ENCODE data around the gene KISS1R.

KISS1R gene

DNA sequence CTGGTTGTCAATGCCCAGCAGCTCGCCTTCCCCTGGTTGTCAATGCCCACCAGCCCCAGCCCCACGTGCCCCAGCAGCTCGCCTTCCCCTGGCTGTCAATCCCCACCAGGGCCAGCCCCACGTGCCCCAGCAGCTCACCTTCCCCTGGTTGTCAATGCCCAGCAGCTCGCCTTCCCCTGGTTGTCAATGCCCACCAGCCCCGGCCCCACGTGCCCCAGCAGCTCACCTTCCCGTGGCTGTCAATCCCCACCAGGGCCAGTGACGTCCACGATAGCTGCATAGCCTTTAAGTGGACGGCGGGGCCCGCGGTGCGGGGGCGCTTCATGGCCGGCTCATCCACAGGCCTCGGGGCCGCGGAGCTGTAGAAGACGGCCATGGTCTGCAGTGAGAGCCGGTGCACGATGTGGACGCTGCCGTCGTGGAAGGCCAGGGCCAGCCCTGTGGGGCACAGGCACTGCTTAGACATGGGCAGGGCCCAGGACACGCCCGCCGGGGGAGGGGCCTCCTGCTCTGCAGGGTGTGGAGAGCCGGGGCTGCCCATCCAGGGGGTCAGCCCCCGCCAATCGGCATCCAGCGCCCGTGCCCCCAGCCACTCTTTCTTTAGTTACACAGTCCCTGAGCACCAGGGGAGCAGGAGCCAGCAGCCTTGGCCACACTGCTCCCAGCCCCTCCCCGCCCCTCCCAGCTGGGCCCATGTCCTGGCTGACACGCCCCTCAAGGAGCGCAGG is 37.3 kb upstream of the KISS1R start:
- no peak overlapping the region for H3K27ac ChIP-seq (ENCODE audit: extremely low read depth, low read depth, low read length)
- ChIA-PET POLR2A (interaction anchor here (1.0 kb wide), 1 partner anchor 28 kb away, joined by 3 read pairs; no protein-coding TSS in a partner anchor), CTCF (no interaction called here)
- peaks cover 0 to 65% of the 10 kb centered on the region in 2 experiments; a peak in 2 of 3 replicates for H3K36me3 ChIP-seq (ENCODE audit: control insufficient read depth in 2 of 2, insufficient read depth in 1 of 2, low read length in 2 of 2)
- no peaks in the 10 kb centered on the region for H3K9me3 ChIP-seq (ENCODE audit: control insufficient read depth, insufficient read depth, low read depth, low read length)
- H3K4me3 ChIP-seq (ENCODE audit: low read depth, low read length): no peak overlapping the region
- TF ChIP-seq KLF10 (tag by site-specific recombination; IDR thresholded peaks at IDR 0.05): peak; percentile 30; the same call in 1 of the 2 replicates
- peak; percentile 49; the same call in 1 of the 2 replicates for TF ChIP-seq GLIS1 (tag by site-specific recombination; IDR thresholded peaks at IDR 0.05)
- 0 out of 2 replicates have a peak, but pooled peaks have one; percentile 45 for TF ChIP-seq KLF9 (tag by site-specific recombination; IDR thresholded peaks at IDR 0.05; ENCODE audit: low read depth)
- TF ChIP-seq KLF1 (tag by site-specific recombination; IDR thresholded peaks at IDR 0.05): peak; percentile 70
- no peak for TF ChIP-seq ZNF214 (tag by site-specific recombination; IDR thresholded peaks at IDR 0.05; ENCODE audit: borderline replicate concordance)
- TF ChIP-seq KLF8 (tag by site-specific recombination; IDR thresholded peaks at IDR 0.05): peak; percentile 32; the same call in 1 of the 2 replicates
- H3K4me1 ChIP-seq (ENCODE audit: control insufficient read depth, insufficient read depth, low read length): no peaks in the 10 kb centered on the region

DNA sequence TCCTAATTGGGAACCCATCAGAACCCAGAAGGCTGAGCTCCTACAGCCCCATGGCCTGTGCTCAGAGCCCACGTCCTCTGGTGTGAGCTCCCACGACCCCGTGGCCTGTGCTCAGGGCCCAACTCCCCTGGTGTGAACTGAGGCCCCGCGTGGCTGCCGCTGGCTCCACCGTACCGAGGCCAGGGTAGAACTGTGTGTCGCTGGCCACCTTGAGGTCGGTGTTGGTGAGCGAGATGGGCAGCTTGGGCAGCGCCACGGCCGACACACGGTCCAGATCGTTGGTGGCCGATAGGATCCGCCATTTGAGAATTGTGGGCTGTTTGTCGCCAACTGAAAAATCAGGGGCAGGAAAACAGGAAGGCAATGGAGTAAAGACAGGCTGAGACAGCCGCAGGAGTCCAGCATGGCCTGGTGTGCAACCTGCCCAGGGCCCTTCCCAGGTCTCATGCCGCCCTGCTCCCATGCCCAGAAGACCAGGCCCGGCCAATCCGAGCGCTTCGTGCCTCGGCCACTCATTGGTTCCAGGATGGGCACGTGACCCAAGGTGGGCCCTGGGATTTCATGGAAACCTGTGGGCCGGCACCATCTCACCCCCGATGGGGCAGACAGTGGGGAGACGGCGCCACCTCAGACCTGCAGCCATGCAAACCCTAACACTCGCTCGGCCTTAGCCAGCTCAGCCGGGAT is 35.6 kb upstream of the KISS1R start:
- H3K27ac ChIP-seq (ENCODE audit: extremely low read depth, low read depth, low read length): no peak overlapping the region
- CTCF ChIA-PET: interaction anchor here (0.6 to 1.1 kb wide), 3 partner anchors 41 to 216 kb away, joined by 3 to 4 read pairs (median 3); no protein-coding TSS in a partner anchor
- POLR2A ChIA-PET: interaction anchor here (1.6 kb wide), 1 partner anchor 14 kb away, joined by 4 read pairs; no protein-coding TSS in a partner anchor
- H3K9me3 ChIP-seq (ENCODE audit: control insufficient read depth, insufficient read depth, low read depth, low read length): no peaks in the 10 kb centered on the region
- H3K4me1 ChIP-seq (ENCODE audit: control insufficient read depth, insufficient read depth, low read length): no peaks in the 10 kb centered on the region
- H3K36me3 ChIP-seq (ENCODE audit: control insufficient read depth in 2 of 2, insufficient read depth in 1 of 2, low read length in 2 of 2): peaks cover 0 to 67% of the 10 kb centered on the region in 2 experiments; a peak in 2 of 3 replicates
- H3K4me3 ChIP-seq (ENCODE audit: low read depth, low read length): no peak overlapping the region
- TF ChIP-seq, protein P1, sequence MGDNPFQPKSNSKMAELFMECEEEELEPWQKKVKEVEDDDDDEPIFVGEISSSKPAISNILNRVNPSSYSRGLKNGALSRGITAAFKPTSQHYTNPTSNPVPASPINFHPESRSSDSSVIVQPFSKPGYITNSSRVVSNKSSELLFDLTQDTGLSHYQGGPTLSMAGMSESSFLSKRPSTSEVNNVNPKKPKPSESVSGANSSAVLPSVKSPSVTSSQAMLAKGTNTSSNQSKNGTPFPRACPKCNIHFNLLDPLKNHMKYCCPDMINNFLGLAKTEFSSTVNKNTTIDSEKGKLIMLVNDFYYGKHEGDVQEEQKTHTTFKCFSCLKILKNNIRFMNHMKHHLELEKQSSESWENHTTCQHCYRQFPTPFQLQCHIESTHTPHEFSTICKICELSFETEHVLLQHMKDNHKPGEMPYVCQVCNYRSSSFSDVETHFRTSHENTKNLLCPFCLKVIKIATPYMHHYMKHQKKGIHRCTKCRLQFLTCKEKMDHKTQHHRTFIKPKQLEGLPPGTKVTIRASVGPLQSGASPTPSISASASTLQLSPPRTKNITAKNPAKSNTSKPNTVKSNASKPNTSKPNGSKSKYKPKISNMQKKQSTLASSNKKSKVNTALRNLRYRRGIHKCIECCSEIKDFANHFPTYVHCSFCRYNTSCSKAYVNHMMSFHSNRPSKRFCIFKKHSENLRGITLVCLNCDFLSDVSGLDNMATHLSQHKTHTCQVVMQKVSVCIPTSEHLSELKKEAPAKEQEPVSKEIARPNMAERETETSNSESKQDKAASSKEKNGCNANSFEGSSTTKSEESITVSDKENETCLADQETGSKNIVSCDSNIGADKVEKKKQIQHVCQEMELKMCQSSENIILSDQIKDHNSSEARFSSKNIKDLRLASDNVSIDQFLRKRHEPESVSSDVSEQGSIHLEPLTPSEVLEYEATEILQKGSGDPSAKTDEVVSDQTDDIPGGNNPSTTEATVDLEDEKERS (tag by site-specific recombination; IDR thresholded peaks at IDR 0.05): no peak
- TF ChIP-seq ZNF501 (tag by site-specific recombination; IDR thresholded peaks at IDR 0.05) (no peak), OSR2 (tag by site-specific recombination; IDR thresholded peaks at IDR 0.05) (no peak), ZNF558 (tag by site-specific recombination; IDR thresholded peaks at IDR 0.05) (no peak), BCL11B (tag by site-specific recombination; IDR thresholded peaks at IDR 0.05; ENCODE audit: low read depth) (no peak), ZNF843 (tag by site-specific recombination; IDR thresholded peaks at IDR 0.05) (no peak), ZNF701 (tag by site-specific recombination; IDR thresholded peaks at IDR 0.05) (no peak), GLI4 (tag by site-specific recombination; IDR thresholded peaks at IDR 0.05) (no peak), ZNF664 (tag by site-specific recombination; IDR thresholded peaks at IDR 0.05) (no peak), ZNF529 (tag by site-specific recombination; IDR thresholded peaks at IDR 0.05; ENCODE audit: insufficient replicate concordance) (no peak)
- TF ChIP-seq, protein P2, sequence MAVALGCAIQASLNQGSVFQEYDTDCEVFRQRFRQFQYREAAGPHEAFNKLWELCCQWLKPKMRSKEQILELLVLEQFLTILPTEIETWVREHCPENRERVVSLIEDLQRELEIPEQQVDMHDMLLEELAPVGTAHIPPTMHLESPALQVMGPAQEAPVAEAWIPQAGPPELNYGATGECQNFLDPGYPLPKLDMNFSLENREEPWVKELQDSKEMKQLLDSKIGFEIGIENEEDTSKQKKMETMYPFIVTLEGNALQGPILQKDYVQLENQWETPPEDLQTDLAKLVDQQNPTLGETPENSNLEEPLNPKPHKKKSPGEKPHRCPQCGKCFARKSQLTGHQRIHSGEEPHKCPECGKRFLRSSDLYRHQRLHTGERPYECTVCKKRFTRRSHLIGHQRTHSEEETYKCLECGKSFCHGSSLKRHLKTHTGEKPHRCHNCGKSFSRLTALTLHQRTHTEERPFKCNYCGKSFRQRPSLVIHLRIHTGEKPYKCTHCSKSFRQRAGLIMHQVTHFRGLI (tag by site-specific recombination; IDR thresholded peaks at IDR 0.05): no peak
- TF ChIP-seq, protein P3, sequence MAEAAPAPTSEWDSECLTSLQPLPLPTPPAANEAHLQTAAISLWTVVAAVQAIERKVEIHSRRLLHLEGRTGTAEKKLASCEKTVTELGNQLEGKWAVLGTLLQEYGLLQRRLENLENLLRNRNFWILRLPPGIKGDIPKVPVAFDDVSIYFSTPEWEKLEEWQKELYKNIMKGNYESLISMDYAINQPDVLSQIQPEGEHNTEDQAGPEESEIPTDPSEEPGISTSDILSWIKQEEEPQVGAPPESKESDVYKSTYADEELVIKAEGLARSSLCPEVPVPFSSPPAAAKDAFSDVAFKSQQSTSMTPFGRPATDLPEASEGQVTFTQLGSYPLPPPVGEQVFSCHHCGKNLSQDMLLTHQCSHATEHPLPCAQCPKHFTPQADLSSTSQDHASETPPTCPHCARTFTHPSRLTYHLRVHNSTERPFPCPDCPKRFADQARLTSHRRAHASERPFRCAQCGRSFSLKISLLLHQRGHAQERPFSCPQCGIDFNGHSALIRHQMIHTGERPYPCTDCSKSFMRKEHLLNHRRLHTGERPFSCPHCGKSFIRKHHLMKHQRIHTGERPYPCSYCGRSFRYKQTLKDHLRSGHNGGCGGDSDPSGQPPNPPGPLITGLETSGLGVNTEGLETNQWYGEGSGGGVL (tag by site-specific recombination; IDR thresholded peaks at IDR 0.05): no peak
- TF ChIP-seq, protein P4, sequence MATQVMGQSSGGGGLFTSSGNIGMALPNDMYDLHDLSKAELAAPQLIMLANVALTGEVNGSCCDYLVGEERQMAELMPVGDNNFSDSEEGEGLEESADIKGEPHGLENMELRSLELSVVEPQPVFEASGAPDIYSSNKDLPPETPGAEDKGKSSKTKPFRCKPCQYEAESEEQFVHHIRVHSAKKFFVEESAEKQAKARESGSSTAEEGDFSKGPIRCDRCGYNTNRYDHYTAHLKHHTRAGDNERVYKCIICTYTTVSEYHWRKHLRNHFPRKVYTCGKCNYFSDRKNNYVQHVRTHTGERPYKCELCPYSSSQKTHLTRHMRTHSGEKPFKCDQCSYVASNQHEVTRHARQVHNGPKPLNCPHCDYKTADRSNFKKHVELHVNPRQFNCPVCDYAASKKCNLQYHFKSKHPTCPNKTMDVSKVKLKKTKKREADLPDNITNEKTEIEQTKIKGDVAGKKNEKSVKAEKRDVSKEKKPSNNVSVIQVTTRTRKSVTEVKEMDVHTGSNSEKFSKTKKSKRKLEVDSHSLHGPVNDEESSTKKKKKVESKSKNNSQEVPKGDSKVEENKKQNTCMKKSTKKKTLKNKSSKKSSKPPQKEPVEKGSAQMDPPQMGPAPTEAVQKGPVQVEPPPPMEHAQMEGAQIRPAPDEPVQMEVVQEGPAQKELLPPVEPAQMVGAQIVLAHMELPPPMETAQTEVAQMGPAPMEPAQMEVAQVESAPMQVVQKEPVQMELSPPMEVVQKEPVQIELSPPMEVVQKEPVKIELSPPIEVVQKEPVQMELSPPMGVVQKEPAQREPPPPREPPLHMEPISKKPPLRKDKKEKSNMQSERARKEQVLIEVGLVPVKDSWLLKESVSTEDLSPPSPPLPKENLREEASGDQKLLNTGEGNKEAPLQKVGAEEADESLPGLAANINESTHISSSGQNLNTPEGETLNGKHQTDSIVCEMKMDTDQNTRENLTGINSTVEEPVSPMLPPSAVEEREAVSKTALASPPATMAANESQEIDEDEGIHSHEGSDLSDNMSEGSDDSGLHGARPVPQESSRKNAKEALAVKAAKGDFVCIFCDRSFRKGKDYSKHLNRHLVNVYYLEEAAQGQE (tag by site-specific recombination; IDR thresholded peaks at IDR 0.05): no peak
- TF ChIP-seq, protein P5, sequence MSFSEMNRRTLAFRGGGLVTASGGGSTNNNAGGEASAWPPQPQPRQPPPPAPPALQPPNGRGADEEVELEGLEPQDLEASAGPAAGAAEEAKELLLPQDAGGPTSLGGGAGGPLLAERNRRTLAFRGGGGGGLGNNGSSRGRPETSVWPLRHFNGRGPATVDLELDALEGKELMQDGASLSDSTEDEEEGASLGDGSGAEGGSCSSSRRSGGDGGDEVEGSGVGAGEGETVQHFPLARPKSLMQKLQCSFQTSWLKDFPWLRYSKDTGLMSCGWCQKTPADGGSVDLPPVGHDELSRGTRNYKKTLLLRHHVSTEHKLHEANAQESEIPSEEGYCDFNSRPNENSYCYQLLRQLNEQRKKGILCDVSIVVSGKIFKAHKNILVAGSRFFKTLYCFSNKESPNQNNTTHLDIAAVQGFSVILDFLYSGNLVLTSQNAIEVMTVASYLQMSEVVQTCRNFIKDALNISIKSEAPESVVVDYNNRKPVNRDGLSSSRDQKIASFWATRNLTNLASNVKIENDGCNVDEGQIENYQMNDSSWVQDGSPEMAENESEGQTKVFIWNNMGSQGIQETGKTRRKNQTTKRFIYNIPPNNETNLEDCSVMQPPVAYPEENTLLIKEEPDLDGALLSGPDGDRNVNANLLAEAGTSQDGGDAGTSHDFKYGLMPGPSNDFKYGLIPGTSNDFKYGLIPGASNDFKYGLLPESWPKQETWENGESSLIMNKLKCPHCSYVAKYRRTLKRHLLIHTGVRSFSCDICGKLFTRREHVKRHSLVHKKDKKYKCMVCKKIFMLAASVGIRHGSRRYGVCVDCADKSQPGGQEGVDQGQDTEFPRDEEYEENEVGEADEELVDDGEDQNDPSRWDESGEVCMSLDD (tag by site-specific recombination; IDR thresholded peaks at IDR 0.05): no peak

Data from HEK293 (cell line).